NCI-H2081 (cell line): ENCODE data around the gene RASL11A.
A peak's percentile ranks its signal among the peaks of the same experiment; 100 is the strongest.
"Not testable (repeated sequence)": the region's sequence is repeated elsewhere in the genome, so short reads cannot be mapped to it uniquely, and the experiment has no call there.

ENCODE experiments used
- DNase-seq, 2 experiments: peaks; one replicate each; lab custom pipeline; 2025; lab: John Stamatoyannopoulos, UW

RASL11A gene

GRCh38 chr13:27270594-27271520 is at the start of gene RASL11A:
TSS of gene RASL11A (plus strand) at chr13:27270830. CDS start at chr13:27270945, 115 bp downstream.
- DNase-seq = peak; percentile 63 to 69

GRCh38 chr13:27222100-27222499 is 48.5 kb upstream of the RASL11A start:
- DNase-seq = not testable (repeated sequence)

DNA sequence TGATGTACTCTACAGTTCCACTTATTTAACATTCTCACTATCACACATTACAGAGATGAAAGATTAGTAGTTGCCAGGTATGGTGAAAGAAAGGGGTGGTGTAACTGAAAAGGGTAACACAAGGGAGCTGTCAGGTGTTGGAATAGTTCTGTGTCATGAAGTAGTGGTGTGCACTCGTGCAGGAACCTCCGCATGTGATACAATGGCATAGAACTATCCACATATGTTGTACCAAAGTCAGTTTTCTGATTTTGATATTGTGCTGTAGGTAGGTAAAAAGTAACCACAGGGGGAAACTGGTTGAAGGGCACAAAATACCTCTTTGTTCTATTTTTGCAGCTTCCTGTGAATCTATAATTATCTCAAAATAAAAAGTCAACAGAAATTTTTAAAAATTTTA is 43.6 kb upstream of the RASL11A start:
- no peak for DNase-seq

DNA sequence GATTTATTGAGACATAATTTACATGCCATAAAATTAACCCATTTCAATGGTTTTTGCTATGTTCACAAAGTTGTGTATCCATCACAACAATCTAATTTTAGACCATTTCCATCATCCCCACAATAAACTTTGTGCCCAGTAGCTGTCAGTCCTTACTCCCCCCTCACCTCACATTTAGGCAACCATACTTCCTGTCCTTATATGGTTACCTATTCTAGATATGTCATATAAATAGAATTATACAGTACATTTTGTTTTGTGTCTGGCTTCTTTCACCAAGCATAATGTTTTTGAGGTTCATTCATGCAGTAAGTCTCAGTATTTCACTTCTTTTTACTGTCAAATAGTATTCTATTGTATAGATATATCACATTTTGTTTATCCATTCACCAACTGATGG is 42.5 kb upstream of the RASL11A start:
- DNase-seq = no peak

GRCh38 chr13:27229642-27230041 is 41.0 kb upstream of the RASL11A start:
- no peak for DNase-seq

- DNase-seq = no peak
Observed at GRCh38 chr13:27233964-27234363, 36.7 kb upstream of the RASL11A start.

GRCh38 chr13:27236478-27236877 is 34.2 kb upstream of the RASL11A start:
- no peak for DNase-seq

- no peak for DNase-seq
Observed at GRCh38 chr13:27242702-27243101, 27.9 kb upstream of the RASL11A start.

- DNase-seq = no peak
Observed at GRCh38 chr13:27245610-27246009, 25.0 kb upstream of the RASL11A start.

DNA sequence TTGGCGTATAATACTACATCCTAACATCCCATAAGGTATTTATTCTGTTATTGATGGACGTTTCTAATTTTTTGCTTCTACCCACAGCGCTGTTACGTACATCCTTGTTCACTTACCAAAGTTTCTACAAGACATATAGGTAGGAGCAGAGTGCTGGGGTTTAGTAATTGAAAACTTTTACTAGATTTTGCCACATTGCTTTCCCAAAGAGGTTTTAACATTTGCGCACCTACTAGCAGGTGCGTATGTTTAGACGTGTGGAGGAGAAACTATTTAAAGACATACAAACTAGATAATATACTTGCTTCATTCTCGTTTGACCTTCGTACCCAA is 19.8 kb upstream of the RASL11A start:
- DNase-seq = no peak

- DNase-seq = peak; percentile 91 to 92
Observed at GRCh38 chr13:27251166-27252091, 19.2 kb upstream of the RASL11A start, which contains the start of gene RPL21. TSS of gene RPL21 (plus strand) at chr13:27251558. CDS start at chr13:27253777, 2,219 bp downstream.

DNA sequence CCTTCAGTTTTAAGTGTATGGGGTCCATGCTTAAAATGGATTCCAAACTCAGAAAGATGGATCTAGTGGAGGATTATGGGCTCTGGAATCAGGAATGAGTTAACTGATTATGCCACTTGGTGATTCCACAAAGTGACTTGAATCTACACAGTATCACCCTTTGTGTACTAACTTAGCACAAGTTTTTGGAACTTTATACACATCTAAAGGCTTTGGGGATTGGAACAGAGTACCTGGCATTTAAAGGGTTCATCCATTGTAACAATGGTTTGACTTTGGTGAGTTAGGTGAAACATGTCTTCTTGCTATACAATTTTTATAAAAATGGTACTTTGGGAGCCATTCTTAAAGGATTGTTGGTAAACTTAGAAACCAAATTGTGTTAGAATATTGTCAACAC is 18.2 kb upstream of the RASL11A start:
- no peak for DNase-seq

DNA sequence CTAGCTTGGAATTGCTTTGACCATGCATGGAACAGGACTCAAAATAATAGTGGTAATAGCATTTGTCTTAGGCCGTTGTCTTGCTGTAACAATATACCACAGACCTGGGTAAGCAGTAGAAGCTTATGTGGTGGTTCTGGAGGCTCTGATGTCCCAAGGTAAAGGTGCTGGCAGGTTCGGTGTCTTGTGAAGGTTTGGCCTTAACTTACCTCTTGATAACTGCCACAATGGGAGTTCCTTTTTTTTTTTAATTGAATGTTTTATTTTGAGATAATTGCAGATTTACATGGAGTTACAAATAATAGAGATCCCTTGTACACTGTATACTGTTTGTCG is 13.4 kb upstream of the RASL11A start:
- DNase-seq = no peak

DNA sequence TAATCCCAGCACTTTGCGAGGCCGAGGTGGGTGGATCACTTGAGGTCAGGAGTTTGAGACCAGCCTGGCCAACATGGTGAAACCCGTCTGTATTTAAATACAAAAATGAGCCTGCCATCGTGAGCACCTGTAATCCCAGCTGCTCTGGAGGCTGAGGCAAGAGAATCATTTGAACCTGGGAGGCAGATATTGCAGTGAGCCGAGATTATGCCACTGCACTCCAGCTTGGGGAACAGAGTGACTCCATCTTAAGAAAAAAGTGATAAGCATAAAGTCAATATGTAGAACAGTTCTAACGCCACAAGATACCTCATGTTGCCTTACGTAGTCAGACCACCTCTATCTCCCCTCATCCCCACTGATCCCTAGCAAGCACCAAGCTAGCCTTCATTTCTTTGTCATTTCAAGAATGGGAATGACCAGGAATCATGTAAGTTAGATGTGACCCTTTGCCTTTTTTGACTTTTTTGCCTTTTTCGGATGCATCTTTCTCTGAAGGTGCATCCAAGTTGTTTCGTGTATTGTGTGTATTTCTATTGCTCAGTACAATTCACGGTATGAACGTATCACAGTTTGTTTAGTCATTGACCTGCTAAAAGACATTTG is 12.9 kb upstream of the RASL11A start:
- no peak for DNase-seq

GRCh38 chr13:27258637-27259386 is 11.8 kb upstream of the RASL11A start:
- DNase-seq = no peak

DNA sequence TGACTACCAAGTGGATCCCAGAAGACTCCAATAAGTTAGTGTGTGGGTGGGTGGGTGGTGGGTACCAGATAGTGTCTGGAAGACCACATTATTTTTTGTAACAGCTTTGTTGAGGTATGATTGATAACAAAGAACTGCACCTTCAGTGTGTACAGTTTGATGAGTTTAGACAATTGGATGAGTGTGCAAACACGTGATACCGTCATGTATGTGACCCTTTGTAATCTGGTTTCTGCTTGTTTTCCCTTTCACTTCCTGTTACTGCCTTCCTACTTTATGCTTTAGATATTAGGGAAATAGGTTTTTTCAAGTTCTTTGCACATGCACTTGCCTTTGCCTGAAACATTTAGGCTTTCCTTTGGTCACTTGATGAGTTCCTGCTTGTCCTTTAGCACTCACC is 10.8 kb upstream of the RASL11A start:
- no peak for DNase-seq

DNA sequence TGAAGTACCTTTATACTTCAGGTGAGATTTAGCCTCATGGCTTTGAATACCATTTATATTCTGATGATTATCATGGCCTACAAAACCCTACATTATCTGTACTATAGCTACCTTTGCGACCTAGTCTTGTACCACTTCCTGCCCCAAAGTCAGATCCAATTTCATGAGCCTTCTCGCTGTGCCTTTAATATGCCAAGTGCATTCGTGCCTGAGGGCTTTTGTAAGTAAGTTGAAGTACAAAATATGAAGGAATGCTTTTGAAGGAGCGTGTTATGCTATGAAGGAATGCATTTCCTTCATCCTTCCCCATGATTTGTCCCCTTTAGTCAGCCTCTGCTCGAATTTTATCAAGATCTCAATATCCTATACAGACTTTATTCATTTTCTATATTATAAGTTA is 9.2 kb upstream of the RASL11A start:
- no peak for DNase-seq

DNA sequence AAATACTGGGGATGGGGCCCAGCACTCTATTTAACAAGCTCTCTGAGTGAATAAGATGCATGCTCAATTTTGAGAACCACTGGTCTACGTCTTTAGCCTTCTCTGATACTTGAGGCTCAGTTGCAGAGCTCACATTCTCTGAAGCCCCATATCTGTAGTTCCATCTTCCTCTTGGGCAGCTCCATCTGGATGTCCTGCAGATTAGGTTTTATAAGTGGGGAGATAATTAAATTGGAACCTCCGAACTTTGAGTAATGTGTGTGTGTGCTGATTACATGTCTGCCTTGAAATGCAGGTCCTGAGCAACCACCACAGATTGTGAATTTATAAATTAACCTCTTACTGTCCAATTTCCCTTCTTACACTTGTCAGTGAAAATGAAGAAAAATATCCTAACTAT is 7.2 kb upstream of the RASL11A start:
- DNase-seq = no peak

DNA sequence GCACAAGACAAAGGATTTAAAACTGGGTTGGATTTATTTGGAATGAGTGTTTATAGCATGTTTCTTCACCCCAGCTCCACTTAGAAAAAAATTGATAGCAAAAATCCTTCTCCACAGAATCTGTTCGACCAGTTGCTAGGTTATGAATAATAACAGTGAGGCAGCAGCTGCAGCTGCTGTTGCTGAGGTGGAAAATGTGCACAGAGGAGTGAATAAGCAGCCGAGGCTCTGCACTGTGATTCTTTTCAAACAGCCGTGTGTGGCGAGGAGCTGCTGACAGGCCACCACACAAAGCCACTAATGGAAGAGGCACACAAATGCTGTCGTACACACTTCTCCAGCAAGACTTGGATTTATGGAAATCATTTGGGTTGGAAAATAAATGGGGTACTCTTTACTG is 6.4 kb upstream of the RASL11A start:
- peak; percentile 30 to 71 for DNase-seq

- no peak for DNase-seq
Observed at GRCh38 chr13:27264648-27265047, 6.0 kb upstream of the RASL11A start.

- DNase-seq = no peak
Observed at GRCh38 chr13:27266917-27267316, 3.7 kb upstream of the RASL11A start.

- no peak for DNase-seq
Observed at GRCh38 chr13:27267596-27267995, 3.0 kb upstream of the RASL11A start.
